Measurements from ENCODE around the gene FGF21.

The FGF21 gene

GRCh38 chr19:48798937-48799336 lies 43.6 kb downstream of the FGF21 start:
- no peak overlapping the region for H3K9ac ChIP-seq (ENCODE audit: low read length)
- H2AFZ ChIP-seq (ENCODE audit: low read depth, low read length) = no peak overlapping the region
- no peaks in the 10 kb centered on the region for H3K27me3 ChIP-seq (ENCODE audit: low read depth, low read length)
- no peaks in the 10 kb centered on the region for H3K79me2 ChIP-seq (ENCODE audit: low read length)
- H3K9me3 ChIP-seq (ENCODE audit: insufficient read depth, low read length) = no peaks in the 10 kb centered on the region
- H3K4me2 ChIP-seq (ENCODE audit: low read length) = no peak overlapping the region
- H3K4me1 ChIP-seq (ENCODE audit: low read length) = peaks cover 4% of the 10 kb centered on the region
- H3K4me3 ChIP-seq (ENCODE audit: low read length) = no peak overlapping the region
- TF ChIP-seq CTCF (IDR thresholded peaks at IDR 0.05; ENCODE audit: low read depth, low read length) (no peak), EZH2phosphoT487 (IDR thresholded peaks at IDR 0.05; ENCODE audit: low read depth) (no peak)
- H3K27ac ChIP-seq (ENCODE audit: low read length) = no peak overlapping the region
- no peaks in the 10 kb centered on the region for H4K20me1 ChIP-seq (ENCODE audit: insufficient read depth, low read length)
- H3K36me3 ChIP-seq (replicated peaks; ENCODE audit: low read depth, low read length) = no peaks in the 10 kb centered on the region

GRCh38 chr19:48799358-48800300 lies 44.3 kb downstream of the FGF21 start:
- H4K20me1 ChIP-seq (ENCODE audit: insufficient read depth, low read length) = no peaks in the 10 kb centered on the region
- no peak overlapping the region for H3K4me3 ChIP-seq (ENCODE audit: low read length)
- H3K9ac ChIP-seq (ENCODE audit: low read length) = no peak overlapping the region
- H3K36me3 ChIP-seq (replicated peaks; ENCODE audit: low read depth, low read length) = peaks cover 1% of the 10 kb centered on the region
- no peak overlapping the region for H3K27ac ChIP-seq (ENCODE audit: low read length)
- H3K4me2 ChIP-seq (ENCODE audit: low read length) = no peak overlapping the region
- H3K9me3 ChIP-seq (ENCODE audit: insufficient read depth, low read length) = no peaks in the 10 kb centered on the region
- peaks cover 4% of the 10 kb centered on the region for H3K4me1 ChIP-seq (ENCODE audit: low read length)
- TF ChIP-seq CTCF (IDR thresholded peaks at IDR 0.05; ENCODE audit: low read depth, low read length) = no peak
- TF ChIP-seq EZH2phosphoT487 (IDR thresholded peaks at IDR 0.05; ENCODE audit: low read depth) = no peak
- H2AFZ ChIP-seq (ENCODE audit: low read depth, low read length) = no peak overlapping the region
- H3K27me3 ChIP-seq (ENCODE audit: low read depth, low read length) = no peaks in the 10 kb centered on the region
- H3K79me2 ChIP-seq (ENCODE audit: low read length) = no peaks in the 10 kb centered on the region

- H2AFZ ChIP-seq (ENCODE audit: low read depth, low read length) = no peak overlapping the region
- H3K4me1 ChIP-seq (ENCODE audit: low read length) = no peaks in the 10 kb centered on the region
- H3K4me3 ChIP-seq (ENCODE audit: low read length) = no peak overlapping the region
- no peaks in the 10 kb centered on the region for H4K20me1 ChIP-seq (ENCODE audit: insufficient read depth, low read length)
- H3K36me3 ChIP-seq (replicated peaks; ENCODE audit: low read depth, low read length) = peaks cover 7% of the 10 kb centered on the region
- no peak for TF ChIP-seq CTCF (IDR thresholded peaks at IDR 0.05; ENCODE audit: low read depth, low read length)
- no peak for TF ChIP-seq EZH2phosphoT487 (IDR thresholded peaks at IDR 0.05; ENCODE audit: low read depth)
- H3K9ac ChIP-seq (ENCODE audit: low read length) = no peak overlapping the region
- H3K4me2 ChIP-seq (ENCODE audit: low read length) = no peak overlapping the region
- H3K27ac ChIP-seq (ENCODE audit: low read length) = no peak overlapping the region
- no peaks in the 10 kb centered on the region for H3K9me3 ChIP-seq (ENCODE audit: insufficient read depth, low read length)
- H3K79me2 ChIP-seq (ENCODE audit: low read length) = no peaks in the 10 kb centered on the region
- no peaks in the 10 kb centered on the region for H3K27me3 ChIP-seq (ENCODE audit: low read depth, low read length)
Observed at GRCh38 chr19:48802623-48803022, 47.3 kb downstream of the FGF21 start.

- no peak overlapping the region for H3K9ac ChIP-seq (ENCODE audit: low read length)
- no peak overlapping the region for H3K4me2 ChIP-seq (ENCODE audit: low read length)
Observed at GRCh38 chr19:48804496-48804895, 49.2 kb downstream of the FGF21 start.

More at GRCh38 chr19:48804496-48804895, 49.2 kb downstream of the FGF21 start:
- Histone ChIP-seq H3K27me3 (ENCODE audit: low read depth, low read length) (no peaks in the 10 kb centered on the region), H3K27ac (ENCODE audit: low read length) (no peak overlapping the region), H2AFZ (ENCODE audit: low read depth, low read length) (no peak overlapping the region), H3K9me3 (ENCODE audit: insufficient read depth, low read length) (no peaks in the 10 kb centered on the region), H3K4me3 (ENCODE audit: low read length) (no peak overlapping the region), H4K20me1 (ENCODE audit: insufficient read depth, low read length) (no peaks in the 10 kb centered on the region), H3K36me3 (replicated peaks; ENCODE audit: low read depth, low read length) (peaks cover 7% of the 10 kb centered on the region), H3K4me1 (ENCODE audit: low read length) (peaks cover 3% of the 10 kb centered on the region; the same call in 1 of the 2 replicates), H3K79me2 (ENCODE audit: low read length) (peaks cover 12% of the 10 kb centered on the region)
- TF ChIP-seq EZH2phosphoT487 (IDR thresholded peaks at IDR 0.05; ENCODE audit: low read depth) (no peak), CTCF (IDR thresholded peaks at IDR 0.05; ENCODE audit: low read depth, low read length) (no peak)
